ENCODE data around the gene HRH2.

DNA sequence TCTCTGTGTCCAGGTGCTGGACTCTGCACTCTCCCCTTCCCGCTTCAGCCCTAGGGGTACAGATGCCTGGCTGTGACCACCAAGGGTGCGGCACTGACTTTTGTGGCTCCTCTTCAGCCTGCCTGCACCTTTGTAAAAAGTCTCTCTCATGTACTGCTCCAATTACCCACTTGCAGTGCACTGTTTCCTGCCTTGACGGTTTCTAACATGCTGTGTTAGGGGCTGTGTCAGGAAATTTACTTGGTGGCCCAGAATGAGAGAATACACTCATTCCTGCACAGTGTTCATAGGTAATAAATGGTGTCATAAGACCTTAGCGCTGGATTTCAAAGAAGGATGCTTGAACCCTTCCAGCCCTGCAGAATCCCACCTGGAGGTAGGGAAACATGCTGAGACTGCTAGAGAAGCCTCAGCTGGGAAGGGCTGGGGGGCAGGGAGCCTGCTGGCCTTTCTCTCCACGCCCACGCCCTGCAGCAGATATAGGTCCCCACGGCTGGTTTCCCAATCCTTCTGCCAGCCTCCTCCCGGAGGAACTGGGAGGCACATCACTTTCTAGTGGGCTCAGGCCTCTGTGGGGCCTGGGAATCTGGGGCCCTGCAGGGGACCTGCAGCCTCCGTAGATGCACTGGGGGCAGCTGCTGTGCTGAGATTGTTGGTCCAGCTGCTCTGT lies 17.6 kb upstream of the HRH2 start:
- TF ChIP-seq CTCF (conservative IDR thresholded peaks at IDR 0.05 in 1 of 2, IDR thresholded peaks at IDR 0.05 in 1 of 2; ENCODE audit: low read depth in 1 of 2, low read length in 2 of 2) = no peak
- no peak for TF ChIP-seq EZH2 (IDR thresholded peaks at IDR 0.05; ENCODE audit: low read length, missing control alignments)

All from fibroblast of lung (primary cell).